Left ventricle myocardium inferior (tissue), 1 donor: ENCODE data around the gene CPLANE1. TPM values are rescaled to one million over a fixed set of nuclear protein-coding genes. Genes with fewer than 3 reads are reported as not detected.

ENCODE experiments used
- DNase-seq: peaks from one replicate; pipeline ENCODE4 v3.0.0-alpha.2; 2020
- H3K27ac ChIP-seq: fragments of 200-600 bp; replicated peaks from 2 replicates; pipeline ENCODE4 v1.8.0; 2021
- H3K27me3 ChIP-seq: fragments of 200-600 bp; 2 replicates; pipeline ENCODE4 v1.8.0; 2021; ENCODE audit warnings: low read depth
- H3K36me3 ChIP-seq: fragments of 200-600 bp; 2 replicates; pipeline ENCODE4 v1.8.0; 2021
- H3K4me1 ChIP-seq: fragments of 200-600 bp; 2 replicates; pipeline ENCODE4 v1.8.0; 2021
- H3K4me3 ChIP-seq: fragments of 200-600 bp; 2 replicates; pipeline ENCODE4 v1.8.0; 2021; ENCODE audit warnings: mild to moderate bottlenecking, moderate library complexity
- H3K9me3 ChIP-seq: fragments of 200-600 bp; replicated peaks from 2 replicates; pipeline ENCODE4 v1.8.0; 2021
- CTCF ChIP-seq: fragments of 200-600 bp; IDR thresholded peaks from 2 replicates; pipeline ENCODE4 v1.8.0; 2021; ENCODE audit warnings: antibody characterized with exemption, mild to moderate bottlenecking, borderline replicate concordance
- intact Hi-C: fragments of 100-400 bp; cut with micrococcal nuclease; formaldehyde crosslinking; loops from one replicate; pipeline ENCODE4 v1.11.0; 2022
- total RNA-seq: library from RNA; stranded (reverse); fragmentation: NEBNext Ultra II Directional; extraction: Animal tissue kit (Norgen Biotek cat#: 25700); gene quantifications from one replicate; pipeline ENCODE4 v1.2.1, GENCODE V29; 2021
- donor health status: DM: no; HTN: yes; CAD: no; lungs with severe emphysema.

CPLANE1 gene
- total RNA-seq, 1 donor from 2014 or later, result 8.3 TPM

- no peak overlapping the region for H3K27ac ChIP-seq
- H3K4me1 ChIP-seq, result no peaks in the 10 kb centered on the region
- no peak for DNase-seq
- no peak for TF ChIP-seq CTCF
- intact Hi-C loops, result no loop called here
- H3K4me3 ChIP-seq, result no peak overlapping the region
- no peaks in the 10 kb centered on the region for H3K9me3 ChIP-seq
- H3K27me3 ChIP-seq, result no peaks in the 10 kb centered on the region
- peaks cover 29% of the 10 kb centered on the region for H3K36me3 ChIP-seq
These were observed 172.0 kb downstream of the CPLANE1 start for GRCh38 chr5:37077146-37077545.

- peaks cover 29% of the 10 kb centered on the region for H3K36me3 ChIP-seq
- no peaks in the 10 kb centered on the region for H3K9me3 ChIP-seq
- DNase-seq, result no peak
- TF ChIP-seq CTCF, result no peak
- H3K27ac ChIP-seq, result no peak overlapping the region
- H3K4me1 ChIP-seq, result no peaks in the 10 kb centered on the region
- no peaks in the 10 kb centered on the region for H3K27me3 ChIP-seq
- H3K4me3 ChIP-seq, result no peak overlapping the region
- intact Hi-C loops, result no loop called here
These were observed 173.7 kb downstream of the CPLANE1 start for GRCh38 chr5:37075399-37075950.

GRCh38 chr5:37071901-37072581, 177.1 kb downstream of the CPLANE1 start:
- Histone ChIP-seq H3K4me1 (no peaks in the 10 kb centered on the region), H3K36me3 (peaks cover 6% of the 10 kb centered on the region), H3K27ac (no peak overlapping the region), H3K27me3 (no peaks in the 10 kb centered on the region), H3K4me3 (no peak overlapping the region), H3K9me3 (no peaks in the 10 kb centered on the region)
- intact Hi-C loops, result no loop called here
- DNase-seq, result no peak
- no peak for TF ChIP-seq CTCF

- H3K27ac ChIP-seq, result no peak overlapping the region
- intact Hi-C loops, result no loop called here
- no peaks in the 10 kb centered on the region for H3K27me3 ChIP-seq
- TF ChIP-seq CTCF, result no peak
- H3K4me1 ChIP-seq, result no peaks in the 10 kb centered on the region
- no peaks in the 10 kb centered on the region for H3K9me3 ChIP-seq
- H3K36me3 ChIP-seq, result peaks cover 1% of the 10 kb centered on the region
- DNase-seq, result no peak
- H3K4me3 ChIP-seq, result no peak overlapping the region
These were observed 177.7 kb downstream of the CPLANE1 start for GRCh38 chr5:37071487-37071886.

GRCh38 chr5:37064442-37064841, 184.7 kb downstream of the CPLANE1 start:
- Histone ChIP-seq H3K4me3 (no peak overlapping the region), H3K27ac (no peak overlapping the region), H3K9me3 (no peaks in the 10 kb centered on the region), H3K27me3 (no peaks in the 10 kb centered on the region), H3K36me3 (peaks cover 67% of the 10 kb centered on the region), H3K4me1 (no peaks in the 10 kb centered on the region)
- no peak for TF ChIP-seq CTCF
- no peak for DNase-seq
- intact Hi-C loops, result no loop called here
